Measurements from ENCODE around the gene NOC3L.

DNA sequence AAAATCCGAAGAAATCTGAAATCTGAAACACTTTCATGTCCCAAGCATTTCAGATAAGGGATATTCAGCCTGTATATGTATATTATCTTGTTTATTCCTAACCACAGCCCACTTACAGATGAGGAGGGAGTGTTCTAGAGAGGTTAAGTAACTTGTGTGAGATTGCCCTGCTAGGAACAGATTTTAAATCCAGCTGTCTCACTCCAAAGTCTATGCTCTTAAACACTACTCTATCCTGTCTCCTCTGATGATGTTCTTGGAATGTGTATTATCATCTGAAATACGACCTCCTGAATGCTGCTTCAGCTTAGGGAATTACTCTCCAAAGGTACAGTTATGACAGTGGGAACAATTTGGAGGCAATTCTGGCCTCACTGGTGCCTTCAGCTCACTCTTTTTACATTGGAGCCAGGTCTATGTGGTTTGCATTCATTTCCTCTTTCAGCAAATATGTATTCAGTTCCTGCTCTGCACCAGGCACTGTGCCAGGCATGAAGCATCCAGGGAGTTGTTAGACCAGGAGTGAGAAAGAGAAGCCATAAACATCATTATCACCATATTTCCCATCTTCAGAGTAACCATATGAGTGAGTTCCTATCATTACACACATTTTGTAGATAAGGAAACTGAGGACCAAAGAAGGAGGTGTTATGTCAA, 70.2 kb downstream of the NOC3L start:
- TF ChIP-seq CTCF (IDR thresholded peaks at IDR 0.05; ENCODE audit: low read length) = no peak
- TF ChIP-seq EZH2 (optimal IDR thresholded peaks at IDR 0.05; ENCODE audit: low read depth, low read length) = no peak
